ENCODE data around the gene TMEM87A. TPM values are rescaled to one million over a fixed set of nuclear protein-coding genes. Genes with fewer than 3 reads are reported as not detected.
"Not testable (repeated sequence)": the region's sequence is repeated elsewhere in the genome, so short reads cannot be mapped to it uniquely, and the experiment has no call there.

Gene TMEM87A
- total RNA-seq, 4 donors from 2014 or later = 40.7 to 57.5 (median 47.7) TPM

- TF ChIP-seq POLR2A (IDR thresholded peaks at IDR 0.05; ENCODE audit: low read depth) (no peak), CTCF (IDR thresholded peaks at IDR 0.05) (no peak), EP300 (IDR thresholded peaks at IDR 0.05) (no peak), POLR2AphosphoS5 (IDR thresholded peaks at IDR 0.05) (no peak)
- Histone ChIP-seq H3K4me3 (no peak overlapping the region), H3K36me3 (peaks cover 18 to 52% (median 26%) of the 10 kb centered on the region in 4 donors), H3K9me3 (no peaks in the 10 kb centered on the region), H3K27me3 (no peaks in the 10 kb centered on the region), H3K4me1 (no peaks in the 10 kb centered on the region), H3K27ac (replicated peaks in 1 of 4) (no peak overlapping the region)
- intact Hi-C loops (cut with DNase I) = no loop called here
- DNase-seq (ENCODE audit: extremely low spot score) = no peak
- WGBS = 97% methylated on average over 1 of the region's 1 CpG
These were observed 41.6 kb upstream of the TMEM87A start for GRCh38 chr15:42314818-42315217.

GRCh38 chr15:42313463-42313862 is 40.2 kb upstream of the TMEM87A start:
- TF ChIP-seq EP300 (IDR thresholded peaks at IDR 0.05) (no peak), POLR2A (IDR thresholded peaks at IDR 0.05; ENCODE audit: low read depth) (no peak), POLR2AphosphoS5 (IDR thresholded peaks at IDR 0.05) (no peak), CTCF (IDR thresholded peaks at IDR 0.05) (no peak)
- 48% methylated on average over 3 of the region's 3 CpGs for WGBS
- H3K4me1 ChIP-seq = no peaks in the 10 kb centered on the region

GRCh38 chr15:42306681-42307080 is 33.4 kb upstream of the TMEM87A start:
- H3K9me3 ChIP-seq = no peaks in the 10 kb centered on the region
- peaks cover 28 to 52% (median 45%) of the 10 kb centered on the region in 4 donors for H3K36me3 ChIP-seq
- H3K4me1 ChIP-seq = no peaks in the 10 kb centered on the region
- DNase-seq (ENCODE audit: extremely low spot score) = no peak
- TF ChIP-seq POLR2A (IDR thresholded peaks at IDR 0.05; ENCODE audit: low read depth) (no peak), POLR2AphosphoS5 (IDR thresholded peaks at IDR 0.05) (no peak)
- H3K27ac ChIP-seq (replicated peaks in 1 of 4) = no peak overlapping the region
- no peak overlapping the region for H3K4me3 ChIP-seq
- no peaks in the 10 kb centered on the region for H3K27me3 ChIP-seq
- intact Hi-C loops (cut with DNase I) = no loop called here
- WGBS = 81% methylated on average over 1 of the region's 1 CpG

More at GRCh38 chr15:42313463-42313862, 40.2 kb upstream of the TMEM87A start:
- H3K27ac ChIP-seq (replicated peaks in 1 of 4) = no peak overlapping the region
- peaks cover 29 to 65% (median 37%) of the 10 kb centered on the region in 4 donors for H3K36me3 ChIP-seq
- intact Hi-C loops (cut with DNase I) = no loop called here
- no peaks in the 10 kb centered on the region for H3K27me3 ChIP-seq
- DNase-seq (ENCODE audit: extremely low spot score) = no peak
- no peak overlapping the region for H3K4me3 ChIP-seq
- no peaks in the 10 kb centered on the region for H3K9me3 ChIP-seq

GRCh38 chr15:42301004-42301403 is 27.8 kb upstream of the TMEM87A start:
- peaks cover 4 to 36% (median 19%) of the 10 kb centered on the region in 4 donors for H3K36me3 ChIP-seq
- intact Hi-C loops (cut with DNase I); H3K4me3 ChIP-seq; DNase-seq (ENCODE audit: extremely low spot score); H3K4me1 ChIP-seq; H3K27me3 ChIP-seq; H3K9me3 ChIP-seq; H3K27ac ChIP-seq (replicated peaks in 1 of 4): not testable (repeated sequence)
- 100% methylated on average over 4 of the region's 4 CpGs for WGBS

- H3K27me3 ChIP-seq = no peaks in the 10 kb centered on the region
- intact Hi-C loops (cut with DNase I) = no loop called here
- H3K4me3 ChIP-seq = no peak overlapping the region
- no peaks in the 10 kb centered on the region for H3K4me1 ChIP-seq
- DNase-seq (ENCODE audit: extremely low spot score) = no peak
- peaks cover 20 to 90% (median 49%) of the 10 kb centered on the region in 4 donors for H3K36me3 ChIP-seq
- WGBS = 80% methylated on average over 1 of the region's 1 CpG
- H3K9me3 ChIP-seq = no peaks in the 10 kb centered on the region
- TF ChIP-seq POLR2A (IDR thresholded peaks at IDR 0.05; ENCODE audit: low read depth) (no peak), CTCF (IDR thresholded peaks at IDR 0.05) (no peak), POLR2AphosphoS5 (IDR thresholded peaks at IDR 0.05) (no peak), EP300 (IDR thresholded peaks at IDR 0.05) (no peak)
- H3K27ac ChIP-seq (replicated peaks in 1 of 4) = no peak overlapping the region
These were observed 15.9 kb upstream of the TMEM87A start for GRCh38 chr15:42289166-42289565.

GRCh38 chr15:42287931-42288330 is 14.7 kb upstream of the TMEM87A start:
- 96% methylated on average over 4 of the region's 4 CpGs for WGBS
- Histone ChIP-seq H3K4me3 (no peak overlapping the region), H3K4me1 (no peaks in the 10 kb centered on the region), H3K27ac (replicated peaks in 1 of 4) (no peak overlapping the region), H3K27me3 (no peaks in the 10 kb centered on the region), H3K9me3 (no peaks in the 10 kb centered on the region), H3K36me3 (peaks cover 24 to 92% (median 49%) of the 10 kb centered on the region in 4 donors)
- no peak for DNase-seq (ENCODE audit: extremely low spot score)
- intact Hi-C loops (cut with DNase I) = no loop called here
- TF ChIP-seq POLR2AphosphoS5 (IDR thresholded peaks at IDR 0.05) = no peak
- no peak for TF ChIP-seq EP300 (IDR thresholded peaks at IDR 0.05)
- no peak for TF ChIP-seq POLR2A (IDR thresholded peaks at IDR 0.05; ENCODE audit: low read depth)
- TF ChIP-seq CTCF (IDR thresholded peaks at IDR 0.05) = no peak

Data from esophagus muscularis mucosa (tissue), 4 donors.